ENCODE measurements around the gene CPEB3.

DNA sequence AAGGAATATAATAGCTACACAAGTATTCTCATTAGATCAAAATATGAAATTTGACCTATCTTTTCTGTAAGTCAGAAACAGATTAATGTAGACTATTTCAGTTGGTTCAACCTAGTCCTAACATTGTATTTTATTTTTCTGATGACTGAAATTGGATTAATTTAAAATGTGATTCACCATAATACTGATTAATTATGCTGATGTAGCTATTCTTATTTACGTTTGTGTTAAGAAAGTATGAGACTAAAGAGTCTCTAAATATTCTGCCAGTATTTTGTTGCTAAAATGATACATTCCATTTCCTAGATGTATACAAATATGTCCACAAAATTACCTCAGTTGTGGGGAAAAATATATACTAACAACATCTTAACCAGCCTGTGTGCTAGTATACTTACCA lies 18.4 kb upstream of the CPEB3 start:
- TF ChIP-seq POLR2A (IDR thresholded peaks at IDR 0.05; ENCODE audit: low read length), result no peak
- TF ChIP-seq GATA1 (IDR thresholded peaks at IDR 0.05; ENCODE audit: low read depth, low read length), result no peak
